Retinal pigment epithelial cell (primary cell): Measurements from ENCODE around the gene ZFPL1.

Source experiments
- DNase-seq: peaks from one replicate; pipeline ENCODE4 v3.0.0-alpha.2; 2010; ENCODE audit warnings: low read depth
- H3K4me3 ChIP-seq: 2 replicates; pipeline ENCODE4 v1.5.1; 2011; ENCODE audit warnings: mild to moderate bottlenecking, low read length, control low read depth, moderate library complexity
- TF ChIP-seq, protein P1 (sequence below): conservative IDR thresholded peaks from 2 replicates; pipeline ENCODE4 v1.5.1; 2011; ENCODE audit warnings: low read depth, low read length, control low read depth, inconsistent platforms

ZFPL1 gene

DNA sequence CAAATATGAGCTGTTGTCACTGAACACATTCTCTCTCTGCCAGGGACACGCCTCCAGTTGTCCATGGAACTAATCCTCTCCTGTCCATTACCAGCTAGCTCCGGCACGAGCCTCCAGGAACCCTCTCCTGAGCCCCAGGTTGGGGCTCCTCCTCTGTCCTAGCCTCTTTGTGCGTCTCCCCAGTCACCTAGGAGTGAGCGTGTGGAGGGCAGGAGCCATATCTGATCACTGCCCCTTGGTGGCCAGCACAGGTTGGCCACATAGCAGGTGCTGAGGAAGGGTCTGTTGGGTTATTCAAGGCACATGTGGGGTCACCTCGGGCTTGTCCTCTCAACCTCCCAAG lies 47.8 kb downstream of the ZFPL1 start:
- TF ChIP-seq, protein P1, sequence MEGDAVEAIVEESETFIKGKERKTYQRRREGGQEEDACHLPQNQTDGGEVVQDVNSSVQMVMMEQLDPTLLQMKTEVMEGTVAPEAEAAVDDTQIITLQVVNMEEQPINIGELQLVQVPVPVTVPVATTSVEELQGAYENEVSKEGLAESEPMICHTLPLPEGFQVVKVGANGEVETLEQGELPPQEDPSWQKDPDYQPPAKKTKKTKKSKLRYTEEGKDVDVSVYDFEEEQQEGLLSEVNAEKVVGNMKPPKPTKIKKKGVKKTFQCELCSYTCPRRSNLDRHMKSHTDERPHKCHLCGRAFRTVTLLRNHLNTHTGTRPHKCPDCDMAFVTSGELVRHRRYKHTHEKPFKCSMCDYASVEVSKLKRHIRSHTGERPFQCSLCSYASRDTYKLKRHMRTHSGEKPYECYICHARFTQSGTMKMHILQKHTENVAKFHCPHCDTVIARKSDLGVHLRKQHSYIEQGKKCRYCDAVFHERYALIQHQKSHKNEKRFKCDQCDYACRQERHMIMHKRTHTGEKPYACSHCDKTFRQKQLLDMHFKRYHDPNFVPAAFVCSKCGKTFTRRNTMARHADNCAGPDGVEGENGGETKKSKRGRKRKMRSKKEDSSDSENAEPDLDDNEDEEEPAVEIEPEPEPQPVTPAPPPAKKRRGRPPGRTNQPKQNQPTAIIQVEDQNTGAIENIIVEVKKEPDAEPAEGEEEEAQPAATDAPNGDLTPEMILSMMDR = no peak
- DNase-seq = no peak
- no peak overlapping the region for H3K4me3 ChIP-seq

DNA sequence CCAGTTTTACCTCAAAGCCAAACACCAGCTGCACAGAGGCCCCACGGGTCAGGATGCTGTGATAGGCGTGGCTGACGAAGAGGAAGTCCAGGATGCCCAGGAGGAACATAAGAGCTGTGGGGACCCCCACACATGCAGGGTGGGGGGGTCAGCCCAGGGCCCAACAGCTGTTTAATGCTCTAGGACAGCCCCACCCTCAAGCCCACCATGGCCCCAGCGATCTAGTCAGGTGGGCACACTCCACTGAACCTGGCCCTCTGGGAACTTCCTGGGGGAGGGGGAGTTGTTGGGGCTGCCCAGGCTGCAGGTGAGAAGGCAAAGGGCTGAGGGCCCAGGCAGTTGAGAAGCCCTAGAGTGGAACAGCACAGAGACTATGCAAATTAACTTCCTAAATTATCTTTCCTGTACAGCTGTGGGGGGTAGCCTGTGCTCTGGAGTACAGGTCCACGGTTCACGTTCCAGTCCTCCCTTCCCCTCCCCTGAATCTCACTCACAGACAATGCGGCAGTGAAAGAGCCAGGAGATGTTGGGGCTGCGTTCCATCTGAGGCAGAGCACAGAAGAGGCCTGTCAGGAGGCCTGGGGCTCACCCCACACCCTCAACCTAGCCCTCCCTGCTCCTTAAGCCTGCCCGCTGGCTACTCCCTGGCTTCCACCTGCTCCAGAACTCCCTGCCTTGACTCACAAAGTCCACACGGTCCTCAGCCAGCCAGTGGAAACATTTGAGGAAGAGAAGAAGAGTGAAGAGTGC lies 48.4 kb downstream of the ZFPL1 start:
- H3K4me3 ChIP-seq = no peak overlapping the region
- DNase-seq = no peak
- TF ChIP-seq, protein P1 = no peak

DNA sequence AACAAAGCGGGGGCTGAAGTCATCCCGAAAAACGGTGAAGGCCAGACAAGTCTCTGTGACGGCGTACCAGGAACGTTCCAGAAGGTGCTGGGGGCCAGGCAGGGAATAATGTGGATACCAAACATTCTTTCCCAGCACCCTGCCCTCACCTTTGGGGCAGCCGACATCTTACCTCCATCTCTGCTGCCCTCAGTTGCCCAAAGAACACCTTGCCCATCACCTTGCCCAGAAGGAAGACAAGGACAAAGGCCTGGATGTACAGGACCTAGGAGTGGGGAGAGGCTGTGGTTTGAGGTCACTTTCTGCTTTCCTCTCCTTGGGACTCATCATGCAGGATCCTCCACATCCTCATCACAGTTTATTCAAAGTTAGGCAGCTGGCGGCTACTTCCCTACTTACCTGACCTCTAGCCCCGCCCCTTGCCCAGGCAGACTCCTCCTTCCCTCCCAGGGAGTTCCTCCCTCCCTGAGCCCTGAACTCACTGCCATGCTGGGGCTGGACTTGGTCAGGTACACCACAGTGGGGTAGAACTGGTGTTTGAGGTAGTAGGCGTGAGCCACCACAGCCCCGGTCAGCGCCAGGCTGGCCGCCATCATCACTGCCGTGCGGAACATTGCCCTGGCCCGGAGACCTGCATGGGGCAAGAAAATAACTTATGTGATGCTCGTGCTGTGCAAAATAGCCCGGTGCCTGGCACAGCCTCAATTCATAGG lies 49.1 kb downstream of the ZFPL1 start:
- H3K4me3 ChIP-seq = peak overlapping the region; percentile 91
- TF ChIP-seq, protein P1 = no peak
- no peak for DNase-seq

DNA sequence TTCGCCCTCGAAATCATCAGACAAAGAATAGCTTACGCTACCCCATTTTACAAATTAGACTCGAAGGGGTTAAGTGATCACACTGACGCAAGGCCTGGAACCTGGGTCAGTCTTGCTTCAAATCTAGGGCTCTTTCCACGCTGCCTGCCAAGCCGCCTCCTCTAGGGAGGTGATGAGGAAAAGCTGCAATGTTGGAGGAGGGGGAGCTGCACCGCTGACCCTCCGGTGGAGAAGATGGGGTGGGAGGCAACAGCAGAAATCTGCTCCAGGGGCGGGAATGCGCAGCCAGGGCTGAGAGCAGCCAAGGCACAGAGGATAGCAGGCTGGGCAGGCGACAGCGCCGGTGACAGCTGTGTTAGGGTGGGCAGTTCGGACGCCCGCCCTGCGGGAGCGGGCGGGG lies 49.7 kb downstream of the ZFPL1 start:
- H3K4me3 ChIP-seq = peak overlapping the region; percentile 91
- no peak for DNase-seq
- TF ChIP-seq, protein P1 = no peak

DNA sequence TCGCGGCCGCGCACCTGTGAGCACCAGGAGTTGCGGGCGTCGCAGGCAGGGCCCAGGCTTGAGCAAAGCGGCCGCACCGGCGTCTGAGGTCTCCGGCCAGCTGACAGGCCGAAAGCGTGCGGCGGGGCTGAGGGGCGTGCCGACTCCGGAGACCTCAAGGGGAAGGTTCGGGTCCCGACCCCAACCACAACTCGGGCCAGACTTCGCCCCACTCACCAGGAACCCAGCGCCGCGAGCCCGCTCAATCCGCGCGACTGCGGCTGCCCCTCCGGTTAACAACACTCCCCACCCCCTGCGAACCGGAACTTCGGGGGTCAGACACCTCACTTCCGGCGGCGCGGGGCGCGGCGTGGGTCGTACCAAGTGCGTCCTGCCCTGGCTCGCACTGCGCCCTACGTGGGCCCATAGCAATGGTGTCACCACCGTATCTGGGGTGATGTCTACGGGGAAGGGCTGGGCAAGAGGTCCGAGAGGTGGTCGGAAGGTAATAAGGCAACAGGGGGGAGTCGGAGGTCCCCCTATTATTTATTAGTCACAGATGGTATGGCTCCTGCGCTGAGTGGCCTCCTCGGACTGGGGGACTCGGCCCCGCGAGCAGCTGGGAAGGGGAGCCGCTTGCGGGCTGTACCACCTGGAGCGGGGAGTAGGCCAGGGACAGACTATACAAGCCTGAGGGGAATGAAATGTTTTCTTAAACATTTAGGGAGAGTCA lies 50.4 kb downstream of the ZFPL1 start, which contains the start of gene SYVN1:
Gene SYVN1, minus strand, starts transcription at position 280 of the 712 bp plus-strand sequence. CDS start 918 bp downstream, outside the sequence.
- TF ChIP-seq, protein P1 = no peak
- peak; percentile 62 for DNase-seq
- peak within 1 kb of the TSS; percentile 91 for H3K4me3 ChIP-seq

DNA sequence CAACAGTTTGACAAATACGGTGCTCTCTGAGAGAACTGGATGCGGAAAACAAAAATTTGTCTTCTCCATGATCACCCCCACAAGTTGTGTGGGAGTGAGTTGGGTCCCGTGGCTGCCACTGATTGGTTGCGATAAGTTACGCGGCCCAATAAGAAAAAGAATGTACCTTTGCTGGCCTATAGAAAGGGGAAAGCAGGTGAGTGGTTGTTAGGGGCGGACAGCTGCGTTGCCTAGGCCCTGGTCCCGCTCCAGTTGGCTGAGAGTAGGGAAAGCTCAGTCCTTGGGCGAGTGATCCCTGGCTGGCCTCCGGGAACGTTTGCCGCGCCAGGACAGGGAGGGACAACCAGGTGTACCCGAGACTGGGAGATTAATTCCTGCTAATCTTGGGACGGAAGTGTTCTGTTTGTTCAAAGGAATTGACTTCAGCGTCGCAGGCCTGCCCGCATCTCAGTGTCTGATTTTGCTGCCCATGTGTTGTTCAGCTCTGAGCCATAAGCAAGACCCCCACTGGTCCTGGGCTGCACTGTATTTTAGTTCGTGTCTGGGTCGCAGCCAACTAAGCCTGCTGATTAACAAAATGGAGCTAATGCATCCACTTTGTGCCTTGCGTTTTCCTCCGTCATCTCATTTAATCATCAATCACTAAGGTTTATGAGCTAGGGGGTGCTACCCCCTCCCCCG lies 51.1 kb downstream of the ZFPL1 start:
- TF ChIP-seq, protein P1 = no peak
- DNase-seq = peak; percentile 97

More for the DNA sequence above, 51.1 kb downstream of the ZFPL1 start:
- peak overlapping the region; percentile 91 for H3K4me3 ChIP-seq
